ENCODE measurements around the gene FAM20B.
A peak's percentile ranks its signal among the peaks of the same experiment; 100 is the strongest.
"Not testable (repeated sequence)": the region's sequence is repeated elsewhere in the genome, so short reads cannot be mapped to it uniquely, and the experiment has no call there.

The FAM20B gene, protein sequence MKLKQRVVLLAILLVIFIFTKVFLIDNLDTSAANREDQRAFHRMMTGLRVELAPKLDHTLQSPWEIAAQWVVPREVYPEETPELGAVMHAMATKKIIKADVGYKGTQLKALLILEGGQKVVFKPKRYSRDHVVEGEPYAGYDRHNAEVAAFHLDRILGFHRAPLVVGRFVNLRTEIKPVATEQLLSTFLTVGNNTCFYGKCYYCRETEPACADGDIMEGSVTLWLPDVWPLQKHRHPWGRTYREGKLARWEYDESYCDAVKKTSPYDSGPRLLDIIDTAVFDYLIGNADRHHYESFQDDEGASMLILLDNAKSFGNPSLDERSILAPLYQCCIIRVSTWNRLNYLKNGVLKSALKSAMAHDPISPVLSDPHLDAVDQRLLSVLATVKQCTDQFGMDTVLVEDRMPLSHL
- 26.6 to 124 (median 89.8) reads per million in 3 experiments for total RNA-seq

GRCh38 chr1:179025125-179025974 is at the start of gene FAM20B:
Gene FAM20B (plus strand): TSS chr1:179025894. CDS start chr1:179043848, 17,954 bp downstream.
- DNase-seq = peak; percentile 83

GRCh38 chr1:178976541-178976940 is 49.2 kb upstream of the FAM20B start:
- DNase-seq = no peak

GRCh38 chr1:178986204-178986603 is 39.5 kb upstream of the FAM20B start:
- DNase-seq = no peak

- not testable (repeated sequence) for DNase-seq
Measured at GRCh38 chr1:178988198-178988597, 37.5 kb upstream of the FAM20B start.

DNA sequence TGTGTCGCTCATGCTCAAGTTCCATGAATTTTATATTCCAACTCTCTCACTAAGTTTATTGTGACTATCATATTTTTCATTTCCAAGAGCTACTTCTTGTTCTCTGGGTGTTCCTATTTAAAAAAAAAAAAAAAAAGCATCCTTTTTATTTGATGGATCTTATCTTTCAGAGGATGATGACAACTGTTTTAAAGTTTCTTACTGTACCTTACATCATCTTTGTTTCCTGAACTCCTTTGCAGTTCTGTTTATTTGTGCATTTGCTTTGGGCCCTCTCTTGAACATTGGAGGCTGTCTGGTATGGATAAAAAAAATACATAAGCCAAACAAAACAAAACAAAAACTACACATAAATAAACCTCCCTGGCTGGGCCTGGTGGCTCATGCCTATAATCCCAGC is 32.1 kb upstream of the FAM20B start:
- no peak for DNase-seq

- no peak for DNase-seq
Measured at GRCh38 chr1:178997428-178997827, 28.3 kb upstream of the FAM20B start.

- DNase-seq = no peak
Measured at GRCh38 chr1:178998295-178998694, 27.4 kb upstream of the FAM20B start.

- no peak for DNase-seq
Measured at GRCh38 chr1:178999061-178999460, 26.6 kb upstream of the FAM20B start.

DNA sequence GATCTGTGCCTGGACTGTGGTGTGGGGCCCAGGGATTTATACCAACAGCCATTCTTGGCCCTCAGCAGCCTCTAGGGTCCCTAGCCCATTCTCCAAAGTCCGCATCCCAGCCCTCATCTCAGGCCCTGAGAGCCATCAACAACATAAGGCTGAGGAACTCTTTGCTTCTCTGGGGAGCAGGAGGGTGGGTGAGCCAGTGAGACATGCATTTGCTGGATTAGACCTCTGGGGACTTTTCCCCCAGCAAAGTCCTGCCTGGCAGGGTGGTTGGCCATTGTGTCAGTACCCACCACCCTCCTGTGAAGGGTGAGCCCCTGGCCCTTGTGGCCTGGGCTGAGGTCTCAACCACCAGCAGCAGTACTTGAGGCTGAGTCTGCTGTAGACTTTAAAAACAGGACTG is 24.2 kb upstream of the FAM20B start:
- DNase-seq = no peak

DNA sequence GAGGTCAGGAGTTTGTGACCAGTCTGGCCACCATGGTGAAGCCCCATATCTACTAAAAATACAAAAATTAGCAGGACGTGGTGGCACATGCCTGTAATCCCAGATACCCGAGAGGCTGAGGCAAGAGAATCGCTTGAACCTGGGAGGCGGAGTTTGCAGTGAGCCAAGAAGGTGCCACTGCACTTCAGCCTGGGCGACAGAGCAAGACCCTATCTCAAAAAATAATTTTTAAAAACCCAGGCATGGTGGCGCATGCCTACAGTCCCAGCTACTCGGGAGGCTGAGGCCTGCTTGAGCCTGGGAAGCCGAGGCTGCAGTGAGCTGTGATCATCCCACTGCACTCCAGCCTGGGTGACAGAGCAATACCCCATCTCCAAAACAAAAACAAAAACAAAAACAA is 23.6 kb upstream of the FAM20B start:
- DNase-seq = not testable (repeated sequence)

DNA sequence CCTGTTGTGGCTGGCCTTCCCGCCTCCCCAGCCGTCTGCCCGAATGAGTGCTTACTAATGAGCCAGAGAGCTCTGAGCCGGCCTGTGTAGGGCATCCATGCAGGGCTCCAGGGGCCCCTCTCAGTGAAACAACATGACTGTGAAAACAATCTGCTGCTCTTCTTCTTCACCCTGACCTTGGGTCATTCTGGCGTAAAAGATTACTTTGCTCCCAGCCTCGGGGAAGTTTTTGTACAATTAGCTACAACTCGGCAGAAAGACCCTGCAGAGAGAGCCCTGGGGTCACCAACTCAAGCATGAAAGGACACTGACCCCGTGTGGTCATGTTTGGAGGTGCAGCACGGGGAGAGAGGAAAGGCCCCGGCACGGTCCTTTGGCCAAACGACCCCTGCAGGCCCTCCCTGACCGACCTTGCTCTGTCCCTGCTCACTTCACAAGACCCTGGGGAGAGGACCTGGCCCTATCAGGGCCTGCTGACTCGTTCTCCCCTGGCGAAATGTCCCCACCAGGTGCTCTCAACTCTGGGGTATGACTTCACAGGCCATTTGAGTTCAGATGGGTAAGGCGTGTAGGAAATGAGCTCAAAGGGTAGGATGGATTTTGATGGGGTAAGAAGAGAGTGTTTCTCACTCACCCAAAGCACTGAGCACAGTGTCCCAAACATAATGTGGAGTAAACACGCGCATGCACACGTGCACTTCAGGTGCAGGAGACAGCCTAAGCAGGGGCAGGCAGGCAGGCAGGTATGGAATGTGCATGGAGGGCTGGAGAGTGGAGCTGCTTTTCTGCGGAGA is 22.9 kb upstream of the FAM20B start:
- DNase-seq = peak; percentile 38

- no peak for DNase-seq
Measured at GRCh38 chr1:179003512-179004066, 22.1 kb upstream of the FAM20B start.

DNA sequence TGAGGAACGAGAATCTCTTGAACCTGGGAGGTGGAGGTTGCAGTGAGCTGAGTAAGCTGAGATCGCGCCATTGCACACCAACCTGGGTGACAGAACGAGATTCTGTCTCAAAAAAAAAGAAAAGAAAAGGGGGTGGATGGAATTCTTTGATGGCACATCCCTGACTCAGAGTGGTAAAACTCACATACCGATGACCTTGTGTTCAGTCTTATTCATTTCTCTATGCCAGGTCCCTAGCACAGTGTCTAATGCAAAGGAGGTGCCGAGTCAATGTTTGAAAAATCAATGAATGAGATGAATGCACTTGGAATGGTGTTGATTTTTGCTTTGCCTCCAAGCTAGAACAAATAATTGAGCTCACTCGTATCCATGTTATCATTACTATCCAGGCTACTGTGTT is 18.5 kb upstream of the FAM20B start:
- DNase-seq = no peak

DNA sequence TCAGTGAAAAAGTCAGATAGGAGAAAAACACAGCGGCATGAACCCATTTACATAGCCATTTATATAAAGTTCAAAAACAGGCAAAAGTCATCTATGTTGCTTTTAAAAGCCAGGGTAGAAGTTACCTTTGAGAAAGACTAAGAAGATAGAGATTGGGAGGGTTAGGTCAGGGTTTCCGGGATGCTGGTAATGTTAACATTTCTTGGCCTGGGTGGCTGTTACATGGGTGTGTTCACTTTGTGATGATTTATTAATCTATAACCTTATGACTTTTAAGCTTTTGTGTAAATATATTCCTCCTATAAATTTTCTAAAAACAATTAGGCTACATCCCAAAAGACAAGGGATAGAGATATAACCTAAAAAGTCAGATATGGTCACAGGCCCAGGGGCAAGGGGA is 15.0 kb upstream of the FAM20B start:
- no peak for DNase-seq

DNA sequence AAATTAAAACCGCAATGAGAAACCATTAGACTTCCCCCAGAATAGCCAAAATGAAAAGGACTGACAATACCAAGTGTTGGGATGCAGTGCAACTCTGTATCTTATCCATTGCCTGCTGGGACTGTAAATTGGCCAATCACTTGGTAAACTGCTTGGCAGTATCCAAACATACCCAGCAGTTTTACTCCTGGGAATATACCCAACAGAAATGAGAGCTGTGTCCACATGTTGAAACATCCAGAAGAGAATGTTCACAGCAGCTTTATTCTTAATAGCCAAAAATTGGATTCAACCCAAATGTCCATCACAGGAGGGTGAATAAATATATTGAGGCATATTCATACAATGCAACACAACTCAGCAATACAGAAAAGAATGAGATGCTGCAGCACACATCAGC is 13.7 kb upstream of the FAM20B start:
- no peak for DNase-seq

DNA sequence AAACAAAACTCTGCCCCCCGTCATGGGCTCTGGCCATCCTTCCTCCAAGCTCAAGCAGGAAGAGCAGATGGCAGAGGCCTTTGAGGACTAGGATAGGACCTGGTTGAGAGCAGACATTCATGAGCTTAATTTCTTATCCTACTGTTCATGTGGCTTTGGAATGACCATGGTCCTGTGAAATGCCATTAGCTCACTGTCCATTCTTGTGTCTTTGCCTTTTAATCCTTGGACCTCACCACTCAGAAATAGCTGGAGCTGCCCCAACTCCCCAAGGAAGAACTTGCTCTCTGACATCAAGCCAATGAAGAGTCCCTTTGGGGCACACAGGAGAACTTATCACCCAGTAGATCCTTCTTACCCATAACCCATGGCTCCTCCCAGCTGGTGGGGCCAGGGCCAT is 11.6 kb upstream of the FAM20B start:
- no peak for DNase-seq

- DNase-seq = no peak
Measured at GRCh38 chr1:179015396-179015795, 10.3 kb upstream of the FAM20B start.

DNA sequence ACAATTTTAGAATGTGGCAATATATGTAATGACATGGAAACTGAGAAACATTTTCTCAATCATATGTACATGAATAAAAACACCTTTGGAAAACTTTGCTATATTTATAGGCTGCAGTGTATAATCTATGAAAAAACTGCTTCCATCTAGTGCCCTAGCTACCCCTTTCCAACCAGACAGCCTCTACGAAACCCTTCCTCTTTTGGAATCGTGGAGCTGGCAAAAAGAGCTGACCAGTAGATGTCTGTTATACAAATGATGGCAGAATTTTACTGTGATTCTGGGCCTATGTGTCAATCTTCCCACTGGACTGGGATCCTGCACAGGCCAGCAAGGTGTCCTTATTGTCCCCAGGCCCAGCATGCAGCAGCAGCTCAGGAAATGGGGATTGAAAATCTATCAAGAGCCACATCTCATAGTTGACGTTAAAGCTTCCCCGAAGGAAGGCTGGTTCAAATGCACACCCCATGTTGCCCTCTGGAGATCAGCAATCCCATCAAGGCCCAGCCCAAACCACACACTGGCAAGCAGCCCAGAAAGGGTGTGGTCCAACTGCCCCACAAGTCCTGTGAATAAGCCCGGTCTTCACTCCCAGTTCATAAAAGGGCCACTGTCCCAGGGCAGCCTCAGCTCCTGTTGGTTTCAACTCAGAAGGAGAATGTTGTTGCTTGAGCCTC is 8.8 kb upstream of the FAM20B start:
- DNase-seq = no peak

GRCh38 chr1:179017383-179018326 is 8.0 kb upstream of the FAM20B start:
- DNase-seq = no peak

GRCh38 chr1:179021873-179022272 is 3.8 kb upstream of the FAM20B start:
- no peak for DNase-seq

All from central memory CD4-positive, alpha-beta T cell (primary cell).